ENCODE measurements around the gene OR2L3. TPM values are rescaled to one million over a fixed set of nuclear protein-coding genes. Genes with fewer than 3 reads are reported as not detected.
"Not testable (repeated sequence)": the region's sequence is repeated elsewhere in the genome, so short reads cannot be mapped to it uniquely, and the experiment has no call there.

The OR2L3 gene
- total RNA-seq, 2 donors from 2014 or later = not detected

- Histone ChIP-seq H3K27me3 (no peaks in the 10 kb centered on the region), H3K4me3 (no peak overlapping the region), H3K27ac (no peak overlapping the region), H3K36me3 (no peaks in the 10 kb centered on the region), H3K4me1 (no peaks in the 10 kb centered on the region), H3K9me3 (no peaks in the 10 kb centered on the region)
- TF ChIP-seq, protein P1, sequence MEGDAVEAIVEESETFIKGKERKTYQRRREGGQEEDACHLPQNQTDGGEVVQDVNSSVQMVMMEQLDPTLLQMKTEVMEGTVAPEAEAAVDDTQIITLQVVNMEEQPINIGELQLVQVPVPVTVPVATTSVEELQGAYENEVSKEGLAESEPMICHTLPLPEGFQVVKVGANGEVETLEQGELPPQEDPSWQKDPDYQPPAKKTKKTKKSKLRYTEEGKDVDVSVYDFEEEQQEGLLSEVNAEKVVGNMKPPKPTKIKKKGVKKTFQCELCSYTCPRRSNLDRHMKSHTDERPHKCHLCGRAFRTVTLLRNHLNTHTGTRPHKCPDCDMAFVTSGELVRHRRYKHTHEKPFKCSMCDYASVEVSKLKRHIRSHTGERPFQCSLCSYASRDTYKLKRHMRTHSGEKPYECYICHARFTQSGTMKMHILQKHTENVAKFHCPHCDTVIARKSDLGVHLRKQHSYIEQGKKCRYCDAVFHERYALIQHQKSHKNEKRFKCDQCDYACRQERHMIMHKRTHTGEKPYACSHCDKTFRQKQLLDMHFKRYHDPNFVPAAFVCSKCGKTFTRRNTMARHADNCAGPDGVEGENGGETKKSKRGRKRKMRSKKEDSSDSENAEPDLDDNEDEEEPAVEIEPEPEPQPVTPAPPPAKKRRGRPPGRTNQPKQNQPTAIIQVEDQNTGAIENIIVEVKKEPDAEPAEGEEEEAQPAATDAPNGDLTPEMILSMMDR (IDR thresholded peaks at IDR 0.05) = no peak
- DNase-seq (ENCODE audit: low spot score) = no peak
Measured at GRCh38 chr1:248065071-248065470, 18.4 kb downstream of the OR2L3 start.

DNA sequence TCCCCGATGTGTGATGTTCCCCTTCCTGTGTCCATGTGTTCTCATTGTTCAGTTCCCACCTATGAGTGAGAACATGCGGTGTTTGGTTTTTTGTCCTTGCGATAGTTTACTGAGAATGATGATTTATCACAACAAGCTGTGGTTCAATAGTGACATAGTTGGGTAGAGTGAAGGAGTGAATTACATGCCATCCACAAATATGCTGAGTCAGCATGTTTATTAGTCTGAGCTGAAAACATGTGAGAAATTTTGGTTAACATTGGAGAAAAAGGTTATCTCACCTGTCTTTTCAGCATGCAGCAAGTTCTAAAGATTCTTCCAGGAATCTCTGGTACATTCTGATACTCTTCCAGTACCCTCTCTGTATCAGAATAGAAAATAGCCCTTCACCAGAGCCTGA, 19.0 kb downstream of the OR2L3 start:
- H3K36me3 ChIP-seq = no peaks in the 10 kb centered on the region
- H3K9me3 ChIP-seq = no peaks in the 10 kb centered on the region
- H3K27ac ChIP-seq = no peak overlapping the region
- no peaks in the 10 kb centered on the region for H3K4me1 ChIP-seq
- H3K4me3 ChIP-seq = no peak overlapping the region
- TF ChIP-seq, protein P1 (IDR thresholded peaks at IDR 0.05) = no peak
- H3K27me3 ChIP-seq = no peaks in the 10 kb centered on the region
- DNase-seq (ENCODE audit: low spot score) = no peak

- H3K36me3 ChIP-seq; DNase-seq (ENCODE audit: low spot score); H3K9me3 ChIP-seq; H3K27me3 ChIP-seq; H3K27ac ChIP-seq; H3K4me3 ChIP-seq; H3K4me1 ChIP-seq: not testable (repeated sequence)
Measured at GRCh38 chr1:248083864-248084263, 37.2 kb downstream of the OR2L3 start.

GRCh38 chr1:248094884-248095283, 48.2 kb downstream of the OR2L3 start, which contains the start of gene OR2L13:
OR2L13 (plus strand) TSS chr1:248095184; CDS start chr1:248099376, 4,192 bp downstream.
- Histone ChIP-seq H3K27me3 (no peaks in the 10 kb centered on the region), H3K9me3 (peaks cover 0 to 3% of the 10 kb centered on the region in 2 donors), H3K36me3 (no peaks in the 10 kb centered on the region), H3K27ac (no peak within 1 kb of the TSS), H3K4me1 (no peaks in the 10 kb centered on the region), H3K4me3 (no peak within 1 kb of the TSS)
- DNase-seq (ENCODE audit: low spot score) = no peak
- TF ChIP-seq, protein P1 (IDR thresholded peaks at IDR 0.05) = no peak

DNA sequence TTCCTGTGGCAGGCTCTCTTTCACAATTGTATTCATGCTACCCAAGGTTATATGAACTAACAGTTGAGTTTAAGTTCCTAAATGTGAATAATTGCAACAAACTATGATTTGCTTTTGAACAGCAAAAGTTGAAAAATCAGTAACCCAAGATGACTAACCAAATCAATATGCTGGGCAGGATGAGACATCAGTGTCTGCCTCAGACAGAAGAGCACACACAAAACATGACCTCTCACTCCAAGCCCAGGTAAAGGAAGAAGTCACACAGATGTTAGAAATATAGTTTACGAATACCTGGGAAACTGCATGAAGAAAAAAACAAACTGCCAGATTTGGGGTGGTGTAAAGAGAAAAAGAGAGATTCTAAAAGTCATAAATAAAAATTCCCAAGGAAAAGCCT, 51.9 kb downstream of the OR2L3 start:
- H3K4me1 ChIP-seq = no peaks in the 10 kb centered on the region
- DNase-seq (ENCODE audit: low spot score) = no peak
- TF ChIP-seq, protein P1 (IDR thresholded peaks at IDR 0.05) = no peak
- H3K36me3 ChIP-seq = no peaks in the 10 kb centered on the region
- H3K4me3 ChIP-seq = no peak overlapping the region
- no peaks in the 10 kb centered on the region for H3K27me3 ChIP-seq
- no peak overlapping the region for H3K27ac ChIP-seq
- no peaks in the 10 kb centered on the region for H3K9me3 ChIP-seq

- Histone ChIP-seq H3K9me3 (no peaks in the 10 kb centered on the region), H3K36me3 (no peaks in the 10 kb centered on the region), H3K4me3 (no peak overlapping the region), H3K27me3 (no peaks in the 10 kb centered on the region), H3K4me1 (no peaks in the 10 kb centered on the region), H3K27ac (no peak overlapping the region)
- no peak for DNase-seq (ENCODE audit: low spot score)
- TF ChIP-seq, protein P1 (IDR thresholded peaks at IDR 0.05) = no peak
Measured at GRCh38 chr1:248102847-248103246, 56.2 kb downstream of the OR2L3 start.
